HG02938 (cell line): ENCODE measurements around the gene RFC4.
A peak's percentile ranks its signal among the peaks of the same experiment; 100 is the strongest.

ENCODE experiments used
- ATAC-seq: cut with Tn5 transposase; IDR thresholded peaks from one replicate; pipeline ENCODE4 v1.9.1; 2021; ENCODE audit warnings: mild to moderate bottlenecking, moderate library complexity; ENCODE audit not compliant: unreplicated experiment

RFC4 gene

DNA sequence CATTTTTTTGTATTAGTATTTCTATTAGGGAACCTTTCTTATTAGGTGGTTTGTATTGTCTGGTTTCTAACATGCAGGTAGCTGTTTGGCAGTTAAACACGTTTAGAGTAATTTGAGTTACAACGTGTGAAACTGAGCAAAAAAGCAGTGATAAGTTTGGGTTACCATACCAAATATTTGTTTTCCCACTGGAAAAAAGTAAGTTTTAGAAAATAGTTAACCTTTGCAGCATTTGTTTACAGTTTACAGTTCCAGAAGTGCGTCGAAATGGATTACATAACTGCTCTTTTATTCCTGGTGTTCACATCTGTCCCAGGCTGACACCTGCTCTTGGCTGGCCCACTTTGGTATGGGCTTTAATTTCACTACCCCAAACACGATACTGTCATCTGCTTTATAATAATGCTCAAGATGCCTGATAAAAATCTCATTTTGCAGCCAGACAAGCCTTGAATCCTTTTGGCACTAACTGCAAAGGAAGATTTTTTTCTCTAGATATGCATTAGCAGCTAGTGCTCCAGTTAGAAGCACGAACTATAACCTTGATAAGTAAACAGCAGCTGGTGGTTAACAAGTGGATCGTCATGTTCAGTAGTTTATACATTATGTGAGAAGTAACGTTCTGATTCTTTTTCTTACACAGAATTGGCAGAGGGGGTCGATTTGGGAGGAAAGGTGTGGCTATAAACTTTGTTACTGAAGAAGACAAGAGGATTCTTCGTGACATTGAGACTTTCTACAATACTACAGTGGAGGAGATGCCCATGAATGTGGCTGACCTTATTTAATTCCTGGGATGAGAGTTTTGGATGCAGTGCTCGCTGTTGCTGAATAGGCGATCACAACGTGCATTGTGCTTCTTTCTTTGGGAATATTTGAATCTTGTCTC lies 17.6 kb downstream of the RFC4 start:
- no peak for ATAC-seq

DNA sequence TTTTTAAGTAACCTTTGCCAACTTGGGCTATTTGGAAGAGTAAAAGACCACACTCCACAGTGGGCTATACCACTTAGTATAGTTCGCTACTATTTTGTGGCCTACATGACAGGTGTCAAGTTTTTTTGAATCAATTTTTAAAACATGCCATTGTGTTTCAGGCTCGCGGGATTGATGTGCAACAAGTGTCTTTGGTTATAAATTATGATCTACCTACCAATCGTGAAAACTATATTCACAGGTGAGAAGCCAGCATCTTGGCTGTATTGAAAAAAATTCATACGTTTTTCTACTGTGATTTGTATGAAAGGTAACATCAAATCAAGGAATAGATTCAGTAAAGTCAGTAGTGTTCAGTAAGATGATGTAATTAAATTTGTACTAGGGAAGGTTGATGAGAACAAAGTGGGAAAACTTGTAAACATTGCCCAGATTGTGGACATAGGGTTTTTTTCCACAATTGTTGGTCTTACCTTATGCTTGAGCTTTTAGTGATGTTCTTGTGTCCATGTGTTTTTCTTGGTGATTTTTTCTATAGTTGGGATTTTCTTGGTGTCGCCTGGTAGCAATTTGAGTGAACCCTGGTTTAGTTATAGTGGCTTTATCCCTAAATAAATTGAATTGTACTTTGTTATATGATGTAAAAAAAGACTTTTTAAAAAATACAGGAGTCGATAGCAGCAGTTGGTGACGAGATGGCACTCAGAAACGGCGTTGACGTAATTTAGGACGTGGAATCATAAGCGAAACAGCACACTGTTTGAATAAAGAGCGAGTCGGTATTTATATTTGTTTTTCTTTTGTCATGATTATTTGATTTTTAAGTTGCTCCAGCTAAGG lies 18.4 kb downstream of the RFC4 start:
- no peak for ATAC-seq

DNA sequence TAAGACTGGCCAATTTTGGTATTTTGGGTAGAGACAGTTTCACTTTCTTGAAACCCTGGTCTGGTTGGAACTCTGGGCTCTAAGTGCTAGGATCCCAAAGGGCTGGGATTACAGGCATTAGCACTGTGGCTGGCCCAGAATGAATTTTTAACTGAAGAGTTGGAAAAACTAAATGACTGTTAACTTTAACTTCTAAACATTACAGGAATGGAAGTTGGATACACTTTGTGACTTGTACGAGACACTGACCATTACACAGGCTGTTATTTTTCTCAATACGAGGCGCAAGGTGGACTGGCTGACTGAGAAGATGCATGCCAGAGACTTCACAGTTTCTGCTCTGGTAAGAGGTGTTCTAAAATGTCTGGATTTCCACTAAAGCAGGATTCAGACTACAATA lies 19.4 kb downstream of the RFC4 start:
- no peak for ATAC-seq

DNA sequence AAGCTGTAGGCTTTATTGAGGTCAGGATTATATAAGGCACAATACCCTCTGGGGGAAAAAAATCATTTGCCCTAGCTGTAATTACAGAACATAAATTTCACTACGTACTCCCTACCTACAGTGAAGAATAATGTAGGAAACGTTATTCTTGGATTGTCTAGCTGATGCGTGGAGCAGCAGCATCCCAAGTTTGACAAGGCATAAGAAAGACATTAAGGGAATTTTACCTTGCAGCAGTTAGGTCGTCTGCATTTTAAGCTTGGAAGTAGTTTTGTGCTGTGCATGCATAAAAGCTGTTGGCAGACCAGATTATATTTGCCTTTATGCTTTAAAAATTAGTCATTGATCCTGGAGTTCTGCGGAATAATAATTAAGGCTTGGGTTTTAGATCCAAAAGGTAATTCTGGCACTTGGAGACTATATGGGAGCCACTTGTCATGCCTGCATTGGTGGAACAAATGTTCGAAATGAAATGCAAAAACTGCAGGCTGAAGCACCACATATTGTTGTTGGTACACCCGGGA lies 20.7 kb downstream of the RFC4 start:
- ATAC-seq: no peak

DNA sequence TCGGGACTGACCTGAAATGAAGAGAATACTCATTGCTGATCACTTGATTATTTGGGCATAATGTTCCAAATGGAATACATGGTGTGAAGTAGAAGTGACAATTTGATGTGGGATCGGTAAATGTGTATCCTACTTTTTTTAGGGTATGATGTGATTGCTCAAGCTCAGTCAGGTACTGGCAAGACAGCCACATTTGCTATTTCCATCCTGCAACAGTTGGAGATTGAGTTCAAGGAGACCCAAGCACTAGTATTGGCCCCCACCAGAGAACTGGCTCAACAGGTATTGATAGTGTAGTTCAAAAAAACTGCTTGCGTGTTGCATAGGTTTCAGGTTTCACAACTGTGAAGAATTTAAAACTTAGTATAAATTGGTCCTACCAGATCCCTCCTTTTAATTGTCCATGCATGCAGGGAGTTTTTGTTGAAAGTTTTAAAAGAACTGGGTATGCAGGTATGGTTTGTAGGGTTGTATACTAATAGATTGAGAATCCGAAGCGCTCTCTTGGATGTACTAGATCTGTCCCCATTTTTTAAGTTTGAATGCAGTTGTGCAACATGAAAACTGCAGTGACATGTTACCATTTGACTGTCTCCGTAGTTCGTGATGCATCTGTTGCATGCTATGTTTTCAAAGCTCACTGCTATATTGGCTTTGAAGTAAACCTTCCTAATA lies 21.3 kb downstream of the RFC4 start:
- ATAC-seq: no peak

DNA sequence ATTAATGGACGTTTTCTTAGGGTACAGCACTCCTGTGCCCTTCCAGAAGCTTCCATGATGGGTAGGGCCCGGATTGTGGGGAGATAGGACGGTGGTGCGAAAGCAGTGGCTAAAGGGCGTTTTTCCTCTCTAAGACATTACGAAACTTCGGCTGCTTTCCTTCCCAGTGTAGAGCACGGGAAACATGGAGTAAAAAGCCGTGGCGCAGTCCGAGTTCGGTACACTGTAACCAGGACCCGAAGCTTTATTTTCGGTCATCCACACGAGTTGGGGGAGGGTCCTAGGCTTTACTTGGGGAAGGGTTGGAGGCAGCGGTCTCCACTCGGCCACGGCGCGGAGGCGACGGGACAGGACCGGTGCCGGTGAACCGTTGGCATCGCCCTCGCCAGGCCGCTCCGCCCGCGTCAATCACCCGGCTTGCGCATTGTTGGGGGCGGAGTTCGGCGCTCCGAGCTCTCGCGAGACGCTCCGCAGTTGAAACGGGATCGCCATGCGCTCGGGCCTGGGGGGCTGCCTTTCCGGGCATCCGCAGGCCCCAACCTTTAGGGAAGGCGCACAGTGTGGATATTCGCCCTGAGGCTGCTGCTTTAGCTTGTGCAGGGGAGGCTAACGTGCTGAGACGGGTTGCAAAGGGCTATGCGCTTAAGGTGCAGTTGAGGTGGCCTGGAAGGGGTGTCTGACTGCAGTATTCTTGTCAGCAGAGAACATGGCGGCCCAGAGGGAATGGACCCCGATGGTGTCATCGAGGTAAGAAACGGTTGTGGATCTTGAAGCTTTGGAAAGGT lies 22.4 kb downstream of the RFC4 start:
- ATAC-seq: peak; percentile 45

DNA sequence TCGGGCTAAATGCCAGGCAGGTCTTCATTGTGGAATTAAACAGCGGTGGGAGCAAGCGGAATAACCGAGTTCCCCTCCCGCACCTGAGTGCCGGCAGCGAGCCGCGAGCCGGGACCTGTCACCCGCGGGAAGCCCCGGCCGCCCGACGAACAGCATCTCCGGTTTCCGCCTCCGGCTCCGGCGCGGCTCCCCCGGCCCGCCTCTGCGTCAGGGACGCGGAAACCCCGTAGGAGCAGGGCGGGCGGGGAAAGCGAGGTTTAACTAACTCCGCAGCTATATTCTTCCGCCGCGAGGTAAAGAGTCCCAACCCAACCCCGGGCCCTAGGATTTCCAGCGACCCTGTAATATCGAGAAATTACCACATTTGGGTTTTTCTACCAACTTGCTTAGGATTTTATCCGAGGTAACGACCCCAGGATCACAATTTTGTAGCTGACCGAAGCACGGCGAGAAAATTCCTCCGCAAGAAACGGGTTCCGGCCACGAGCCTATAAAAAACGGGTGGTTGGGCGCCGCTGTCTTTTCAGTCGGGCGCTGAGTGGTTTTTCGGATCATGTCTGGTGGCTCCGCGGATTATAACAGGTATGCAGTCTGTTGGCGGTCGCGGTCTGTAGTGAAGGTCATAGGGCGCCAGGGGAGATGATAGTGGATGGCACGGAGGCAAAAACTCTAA lies 23.1 kb downstream of the RFC4 start, which contains the start of gene EIF4A2:
EIF4A2 (plus strand) TSS at position 520 of the 673 bp plus-strand sequence; CDS start at position 554, 34 bp downstream.
- peak; percentile 69 for ATAC-seq

DNA sequence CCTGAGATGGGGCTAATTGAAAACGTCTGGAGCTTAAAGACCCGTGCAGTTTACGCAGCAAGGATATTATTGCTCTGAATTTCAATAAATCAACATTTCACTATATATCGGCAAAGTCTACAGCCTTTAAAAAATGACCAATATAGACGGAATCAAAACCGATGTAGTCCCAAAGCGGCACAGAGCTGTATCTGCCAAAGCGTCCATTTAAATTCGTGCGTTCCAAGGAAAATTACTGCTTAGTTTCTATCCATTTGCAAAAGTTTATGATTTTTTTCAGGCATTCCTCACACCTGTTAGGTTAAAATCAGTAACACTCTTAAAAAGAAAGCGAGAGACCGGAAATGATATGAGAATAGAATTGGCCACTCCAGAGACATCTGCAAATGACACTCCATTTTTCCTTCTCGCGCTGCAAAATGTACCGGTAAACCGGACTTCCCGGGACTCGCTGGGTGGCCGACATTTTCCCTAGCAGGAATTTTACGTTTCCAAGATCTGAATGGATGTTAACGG lies 23.7 kb downstream of the RFC4 start:
- ATAC-seq: no peak

DNA sequence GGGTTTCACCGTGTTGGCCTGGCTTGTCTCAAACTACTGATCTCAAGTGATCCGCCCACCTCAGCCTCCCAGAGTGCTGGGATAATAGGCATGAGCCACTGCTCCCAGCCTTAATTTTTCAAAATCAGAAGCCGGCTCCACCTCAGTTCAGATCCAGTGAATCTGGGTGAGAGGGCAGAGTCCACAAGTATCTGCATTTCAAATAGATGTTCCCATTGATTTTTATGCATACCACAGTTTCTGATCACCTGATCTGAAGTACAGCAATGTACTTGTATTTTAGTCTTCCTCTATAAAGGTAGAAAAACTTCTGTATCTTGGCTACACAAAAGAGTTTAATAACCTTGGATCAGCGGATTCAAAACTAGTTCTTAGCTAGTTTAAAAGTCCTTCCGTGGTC lies 27.1 kb downstream of the RFC4 start:
- no peak for ATAC-seq

DNA sequence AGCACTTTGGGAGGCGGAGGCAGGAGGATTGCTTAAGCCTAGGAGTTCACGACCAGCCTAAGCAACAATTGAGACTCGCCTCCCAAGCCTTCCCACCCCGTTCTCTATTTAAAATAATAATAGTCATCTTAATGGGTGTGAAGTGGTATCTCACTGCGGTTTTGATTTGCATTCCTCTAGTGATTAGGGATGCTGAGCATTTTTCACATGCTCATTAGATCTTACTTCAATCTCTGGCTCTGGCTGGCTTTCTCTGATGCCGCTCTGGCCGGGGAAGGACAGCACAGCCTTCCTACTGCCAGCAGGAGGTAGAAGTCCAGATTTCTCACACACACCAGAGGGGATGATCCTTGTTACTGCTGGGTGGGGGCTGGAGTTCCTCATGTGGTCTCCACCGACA lies 30.3 kb downstream of the RFC4 start:
- ATAC-seq: no peak

DNA sequence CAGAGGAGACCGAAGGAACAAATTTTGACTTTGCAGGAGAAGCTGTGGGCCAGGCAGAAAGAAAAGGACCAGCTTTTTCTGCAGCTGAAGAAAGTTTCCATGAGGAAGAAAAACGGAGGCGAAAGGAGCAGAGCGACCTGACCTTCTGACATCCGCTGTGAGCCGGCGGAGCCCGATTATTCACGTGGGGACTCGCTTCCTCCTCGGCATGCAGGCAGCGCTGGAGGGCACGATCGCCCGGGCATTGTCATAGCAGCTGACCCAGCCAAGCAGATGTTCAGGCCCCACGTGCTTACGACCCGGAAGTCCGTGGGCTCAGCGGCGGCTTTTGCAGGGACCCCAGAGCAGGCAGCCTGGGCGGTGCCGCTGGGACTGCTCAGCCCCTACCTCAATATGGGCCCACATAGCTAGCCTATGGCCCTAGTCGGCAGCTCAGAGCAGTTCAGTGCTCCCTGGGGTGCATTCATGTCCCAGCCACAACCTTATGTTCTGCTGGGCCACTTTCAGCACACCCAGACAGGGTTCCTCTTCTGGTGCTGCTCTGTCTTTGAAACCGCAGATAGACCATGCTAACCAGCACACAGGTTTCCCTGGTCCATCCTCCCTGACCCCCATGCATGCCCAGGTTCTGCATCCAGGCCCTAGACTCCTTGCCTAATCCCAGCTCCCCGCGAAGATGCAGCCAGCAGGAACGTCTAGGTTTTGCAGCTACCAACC lies 33.4 kb downstream of the RFC4 start:
- ATAC-seq: peak; percentile 86

DNA sequence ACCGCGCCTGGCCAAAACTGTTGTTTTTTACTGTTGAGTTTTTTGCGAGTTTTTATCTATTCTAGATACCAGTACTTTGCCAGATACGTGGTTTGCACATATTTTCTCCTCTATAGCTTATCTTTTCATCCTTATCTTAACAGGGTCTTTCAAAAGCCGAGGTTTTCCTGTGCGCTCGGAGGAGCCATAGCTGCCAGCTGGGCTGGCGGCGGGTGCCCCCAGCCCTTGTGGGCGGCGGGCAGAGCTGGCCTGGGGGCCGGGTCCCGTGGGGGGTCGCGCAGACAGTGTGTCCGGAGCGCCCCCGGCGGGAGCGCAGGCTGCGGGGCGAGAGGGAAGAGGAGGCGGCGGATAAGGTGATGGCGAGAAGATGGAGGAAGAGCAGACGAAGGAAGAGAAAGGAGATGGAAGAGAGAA lies 34.0 kb downstream of the RFC4 start:
- ATAC-seq: peak; percentile 17

DNA sequence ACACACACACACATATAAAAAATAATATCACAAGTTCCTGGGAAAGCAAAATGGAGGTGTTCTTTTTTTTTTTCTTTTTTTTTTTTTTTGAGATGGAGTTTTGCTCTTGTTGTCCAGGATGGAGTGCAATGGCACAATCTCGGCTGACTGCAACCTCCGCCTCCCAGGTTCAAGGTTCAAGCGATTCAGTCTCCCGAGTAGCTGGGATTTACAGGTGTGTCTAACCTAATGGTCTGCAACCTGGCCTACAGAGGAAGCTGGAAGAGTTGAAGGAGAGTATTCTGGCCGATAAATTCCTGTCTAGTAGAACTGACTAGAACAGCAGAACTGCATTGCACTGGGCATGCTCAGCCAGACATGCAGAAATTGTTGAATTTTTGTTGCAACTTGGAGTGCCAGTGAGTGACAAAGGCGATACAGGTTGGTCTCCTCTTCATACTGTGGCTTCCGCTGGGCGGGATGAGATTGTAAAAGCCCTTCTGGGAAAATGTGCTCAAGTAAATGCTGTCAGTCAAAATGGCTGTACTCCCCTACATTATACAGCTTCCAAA lies 45.3 kb downstream of the RFC4 start:
- ATAC-seq: no peak

DNA sequence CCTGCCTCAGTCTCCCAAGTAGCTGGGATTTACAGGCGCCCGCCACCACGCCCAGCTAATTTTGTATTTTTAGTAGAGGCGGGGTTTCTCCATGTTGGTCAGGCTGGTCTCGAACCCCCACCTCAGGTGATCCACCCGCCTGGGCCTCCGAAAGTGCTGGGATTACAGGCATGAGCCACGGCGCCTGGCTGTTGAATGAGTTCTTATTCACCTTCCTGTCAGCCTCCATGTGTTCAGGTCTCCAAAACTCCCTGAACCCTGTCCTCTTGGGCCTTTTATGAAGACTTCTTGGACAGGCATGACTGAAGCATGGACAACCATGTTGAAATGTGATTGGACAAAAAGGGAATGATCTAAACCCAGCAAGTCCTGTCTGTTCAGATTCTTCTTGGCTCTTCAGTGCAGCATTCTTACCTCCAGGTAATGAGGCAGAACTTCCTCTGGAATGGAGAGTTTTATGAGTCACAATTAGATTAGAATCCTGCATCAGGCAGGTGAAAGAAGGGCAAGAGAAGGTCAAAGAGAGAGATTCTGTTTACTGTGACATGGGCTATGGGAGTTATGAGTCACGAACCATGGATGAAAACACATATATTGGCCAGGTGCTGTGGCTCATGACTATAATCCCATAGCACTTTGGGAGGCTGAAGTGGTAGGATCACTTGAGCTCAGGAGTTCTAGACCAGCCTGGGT lies 46.0 kb downstream of the RFC4 start:
- no peak for ATAC-seq

DNA sequence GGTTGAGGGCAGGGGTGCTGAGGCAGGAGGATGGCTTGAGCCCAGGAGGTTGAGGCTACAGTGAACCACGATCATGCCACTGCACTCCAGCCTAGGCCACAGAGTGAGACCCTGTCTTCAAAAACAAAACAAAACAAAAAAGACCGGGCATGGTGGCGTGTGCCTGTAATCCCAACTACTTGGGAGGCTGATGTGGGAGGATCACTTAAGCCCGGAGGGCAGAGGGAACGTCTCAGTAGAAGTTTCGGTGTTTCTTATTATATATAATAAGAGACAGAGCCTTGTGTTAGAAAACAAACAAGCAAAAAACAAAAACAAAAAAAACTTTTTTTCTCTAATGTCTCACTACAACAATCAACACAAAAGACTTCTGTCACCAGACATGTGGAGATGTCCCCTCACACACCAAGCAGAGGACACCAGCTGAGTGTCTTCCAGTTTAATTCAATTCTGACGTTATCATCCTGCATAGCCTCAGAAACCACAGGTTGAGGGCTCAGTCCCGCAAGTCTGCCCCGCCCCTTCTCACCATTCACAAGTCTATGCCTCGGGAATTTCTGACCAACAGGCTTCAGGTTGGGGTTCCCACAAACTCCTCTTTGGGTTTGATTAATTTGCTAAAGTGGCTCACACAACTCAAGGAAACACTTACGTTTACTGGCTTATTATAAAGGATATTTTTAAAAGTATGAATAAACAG lies 46.9 kb downstream of the RFC4 start:
- ATAC-seq: no peak

DNA sequence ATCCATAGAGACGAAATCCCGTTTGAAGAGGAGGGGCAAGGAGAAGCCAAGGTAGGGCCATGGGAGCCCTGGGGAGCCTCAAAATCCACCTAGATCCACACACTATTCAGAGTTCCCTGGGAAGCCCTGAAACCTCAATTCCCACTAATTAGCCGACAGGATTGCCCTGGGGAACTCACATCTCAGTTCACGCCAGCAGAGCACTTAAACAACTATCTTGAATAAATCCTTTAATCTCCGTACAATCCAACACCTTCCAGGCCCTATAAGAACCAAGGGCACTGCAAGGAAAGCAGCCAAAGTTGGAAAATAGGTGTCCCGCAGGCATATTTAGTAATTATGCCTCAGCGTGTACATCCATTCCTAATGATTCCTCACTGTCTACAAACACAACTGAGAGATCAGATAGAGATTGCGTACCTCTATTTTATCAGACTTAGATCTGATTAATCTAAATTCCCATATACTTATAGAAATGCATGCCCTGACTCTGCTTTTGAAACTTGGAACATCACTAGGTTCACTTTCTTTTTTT lies 48.5 kb downstream of the RFC4 start:
- no peak for ATAC-seq

DNA sequence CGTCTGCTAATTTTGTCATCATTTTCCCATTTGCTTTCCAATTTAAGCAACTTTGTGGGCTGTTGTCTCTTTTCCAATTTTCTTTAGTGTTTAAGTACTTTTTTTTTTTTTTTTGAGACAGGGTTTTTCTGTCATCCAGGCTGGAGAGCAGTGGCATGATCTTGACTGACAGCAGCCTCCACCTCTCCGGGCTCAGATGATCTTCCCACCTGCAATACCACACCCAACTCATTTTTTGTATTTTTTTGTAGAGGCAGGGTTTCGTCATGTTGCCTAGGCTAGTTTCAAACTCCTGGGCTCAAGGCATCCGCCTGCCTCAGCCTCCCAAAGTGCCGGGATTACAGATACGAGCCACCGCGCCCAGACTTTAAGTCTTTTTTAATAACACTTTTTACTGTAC lies 49.1 kb downstream of the RFC4 start:
- ATAC-seq: no peak
